Ovary (tissue), 9 donors: ENCODE measurements around the gene FBXL17. TPM values are rescaled to one million over a fixed set of nuclear protein-coding genes. Genes with fewer than 3 reads are reported as not detected.

Experiments
- DNase-seq, 5 donors: peaks; one replicate each; pipeline ENCODE4 v3.0.0-alpha.2; 2019 to 2020
- H3K27ac ChIP-seq, 2 donors: fragments of 200-600 bp; one replicate each; pipeline versions ENCODE4 v1.5.1 to v1.8.0; 2019 to 2022
- H3K27me3 ChIP-seq: fragments of 200-600 bp; one replicate; pipeline ENCODE4 v1.8.0; 2022
- H3K36me3 ChIP-seq: fragments of 200-600 bp; sonication (generic); one replicate; pipeline ENCODE4 v1.5.1; 2019
- H3K4me1 ChIP-seq: one replicate; pipeline ENCODE4 v1.8.1; 2013; ENCODE audit warnings: mild to moderate bottlenecking, moderate library complexity; ENCODE audit not compliant: insufficient read depth
- H3K4me3 ChIP-seq: fragments of 200-600 bp; sonication (generic); one replicate; pipeline ENCODE4 v1.5.1; 2017
- H3K9me3 ChIP-seq, 2 donors: fragments of 200-600 bp in 1 of 2; sonication (generic) in 1 of 2; one replicate each; pipeline versions ENCODE4 v1.5.1 to v1.8.1; 2013 to 2019; ENCODE audit warnings: mild to moderate bottlenecking in 1 of 2, moderate library complexity in 1 of 2
- EP300 ChIP-seq: sonication (generic); formaldehyde crosslinking; IDR thresholded peaks from one replicate; pipeline ENCODE4 v1.6.1; 2017; ENCODE audit warnings: antibody characterized with exemption
- POLR2A ChIP-seq: fragments of 450-650 bp; IDR thresholded peaks from one replicate; pipeline ENCODE4 v1.6.1; 2017; ENCODE audit warnings: antibody characterized with exemption, mild to moderate bottlenecking, moderate library complexity
- WGBS, 3 donors: extraction: QIAGEN DNeasy Blood & Tissue Kit in 1 of 3; methylation state at CpG; one replicate each; pipeline versions ENCODE4 v1.1.5 to v1.1.7; 2013 to 2017; 5-methylcytosine and 5-hydroxymethylcytosine counted together
- intact Hi-C, 4 donors: fragments of 100-400 bp; cut with DNase I; formaldehyde crosslinking; loops; one replicate each; pipeline versions ENCODE4 v1.11.0 to v1.15.1; 2022 to 2023
- polyA plus RNA-seq, 2 donors: library from polyadenylated mRNA; stranded (reverse); fragments of 200-250 nt in 1 of 2; fragments of 350-450 nt in 1 of 2; fragmentation: Illumina TruSeq in 1 of 2; extraction: RNeasy Lipid Tissue Mini Kit (QIAGEN cat#74804) in 1 of 2; gene quantifications; one replicate each; pipeline ENCODE4 v1.2.3, GENCODE V29; 2013 to 2014
- total RNA-seq, 7 donors: library from RNA; depleted of rRNA in 2 of 7; stranded (reverse); fragments of >200 nt in 2 of 7; fragmentation: NEBNext Ultra II Directional in 3 of 7; extraction: Animal tissue kit (Norgen Biotek cat#: 25700) in 3 of 7; gene quantifications; one replicate each; pipeline versions ENCODE4 v1.1.0 to v1.2.4, GENCODE V29; 2016 to 2023
- TF ChIP-seq, protein P1 (sequence below), 3 donors: fragments of 450-650 bp in 2 of 3; fragments of 200-600 bp in 1 of 3; IDR thresholded peaks; one replicate each; pipeline versions ENCODE4 v1.5.1 to v1.8.0; 2016 to 2022; ENCODE audit warnings: antibody characterized with exemption in 3 of 3, mild to moderate bottlenecking in 1 of 3
- donor health status: DM: no; HTN: no; CAD: no; lungs with moderate emphysema.
- donor health status: DM: no; HTN: no; CAD: no.
- donor health status: Bipolar disorder and iron deficiency.
- donor health status: DM: yes; HTN: yes; CAD: no.
- donor health status: DM: no; HTN: no; CAD: no.
- donor health status: DM: yes; HTN: yes; CAD: no.

FBXL17 gene
- total and polyA plus RNA-seq, 9 donors, result 6.8 to 20.4 (median 15.9) TPM

GRCh38 chr5:107969847-107970246, 412.1 kb downstream of the FBXL17 start:
- H3K27ac ChIP-seq, result no peak overlapping the region
- H3K27me3 ChIP-seq, result no peaks in the 10 kb centered on the region
- H3K4me3 ChIP-seq, result no peak overlapping the region
- no peak for DNase-seq
- TF ChIP-seq, protein P1, sequence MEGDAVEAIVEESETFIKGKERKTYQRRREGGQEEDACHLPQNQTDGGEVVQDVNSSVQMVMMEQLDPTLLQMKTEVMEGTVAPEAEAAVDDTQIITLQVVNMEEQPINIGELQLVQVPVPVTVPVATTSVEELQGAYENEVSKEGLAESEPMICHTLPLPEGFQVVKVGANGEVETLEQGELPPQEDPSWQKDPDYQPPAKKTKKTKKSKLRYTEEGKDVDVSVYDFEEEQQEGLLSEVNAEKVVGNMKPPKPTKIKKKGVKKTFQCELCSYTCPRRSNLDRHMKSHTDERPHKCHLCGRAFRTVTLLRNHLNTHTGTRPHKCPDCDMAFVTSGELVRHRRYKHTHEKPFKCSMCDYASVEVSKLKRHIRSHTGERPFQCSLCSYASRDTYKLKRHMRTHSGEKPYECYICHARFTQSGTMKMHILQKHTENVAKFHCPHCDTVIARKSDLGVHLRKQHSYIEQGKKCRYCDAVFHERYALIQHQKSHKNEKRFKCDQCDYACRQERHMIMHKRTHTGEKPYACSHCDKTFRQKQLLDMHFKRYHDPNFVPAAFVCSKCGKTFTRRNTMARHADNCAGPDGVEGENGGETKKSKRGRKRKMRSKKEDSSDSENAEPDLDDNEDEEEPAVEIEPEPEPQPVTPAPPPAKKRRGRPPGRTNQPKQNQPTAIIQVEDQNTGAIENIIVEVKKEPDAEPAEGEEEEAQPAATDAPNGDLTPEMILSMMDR (IDR thresholded peaks at IDR 0.05), result no peak
- TF ChIP-seq POLR2A (no peak), EP300 (no peak)
- intact Hi-C loops, result no loop called here
- no peaks in the 10 kb centered on the region for H3K9me3 ChIP-seq
- H3K36me3 ChIP-seq, result no peaks in the 10 kb centered on the region
- H3K4me1 ChIP-seq, result no peaks in the 10 kb centered on the region

- no peak for TF ChIP-seq EP300
- TF ChIP-seq, protein P1 (IDR thresholded peaks at IDR 0.05), result no peak
- no peak for TF ChIP-seq POLR2A
- Histone ChIP-seq H3K36me3 (no peaks in the 10 kb centered on the region), H3K27me3 (no peaks in the 10 kb centered on the region), H3K4me3 (no peak overlapping the region), H3K4me1 (no peaks in the 10 kb centered on the region), H3K9me3 (no peaks in the 10 kb centered on the region), H3K27ac (no peak overlapping the region)
- intact Hi-C loops, result no loop called here
- DNase-seq, result no peak
- 80 to 93% (median 87%) methylated on average over 4 of the region's 4 CpGs for WGBS, 3 donors
Observed at GRCh38 chr5:107968998-107969397, 412.9 kb downstream of the FBXL17 start.

- H3K27ac ChIP-seq, result no peak overlapping the region
- H3K9me3 ChIP-seq, result no peaks in the 10 kb centered on the region
- TF ChIP-seq, protein P1 (IDR thresholded peaks at IDR 0.05), result no peak
- TF ChIP-seq POLR2A, result no peak
- TF ChIP-seq EP300, result no peak
- intact Hi-C loops, result no loop called here
- no peaks in the 10 kb centered on the region for H3K4me1 ChIP-seq
- H3K36me3 ChIP-seq, result no peaks in the 10 kb centered on the region
- DNase-seq, result no peak
- H3K4me3 ChIP-seq, result no peak overlapping the region
- H3K27me3 ChIP-seq, result no peaks in the 10 kb centered on the region
Observed at GRCh38 chr5:107968406-107968843, 413.5 kb downstream of the FBXL17 start.

- 92 to 100% (median 94%) methylated on average over 1 of the region's 1 CpG for WGBS, 3 donors
- Histone ChIP-seq H3K9me3 (no peaks in the 10 kb centered on the region), H3K27ac (no peak overlapping the region), H3K27me3 (no peaks in the 10 kb centered on the region), H3K4me3 (no peak overlapping the region), H3K4me1 (no peaks in the 10 kb centered on the region), H3K36me3 (no peaks in the 10 kb centered on the region)
- DNase-seq, result no peak
- TF ChIP-seq, protein P1 (IDR thresholded peaks at IDR 0.05), result no peak
- no peak for TF ChIP-seq EP300
- no peak for TF ChIP-seq POLR2A
- intact Hi-C loops, result no loop called here
Observed at GRCh38 chr5:107966201-107966600, 415.7 kb downstream of the FBXL17 start.

GRCh38 chr5:107964722-107965121, 417.2 kb downstream of the FBXL17 start:
- TF ChIP-seq EP300, result no peak
- Histone ChIP-seq H3K4me1 (no peaks in the 10 kb centered on the region), H3K27me3 (no peaks in the 10 kb centered on the region), H3K36me3 (no peaks in the 10 kb centered on the region), H3K4me3 (no peak overlapping the region), H3K27ac (no peak overlapping the region), H3K9me3 (no peaks in the 10 kb centered on the region)
- intact Hi-C loops, result no loop called here
- 95 to 100% (median 98%) methylated on average over 1 of the region's 1 CpG for WGBS, 3 donors
- no peak for DNase-seq
